GM21390 (cell line): ENCODE measurements around the gene U2AF1.
"Not testable (repeated sequence)": the region's sequence is repeated elsewhere in the genome, so short reads cannot be mapped to it uniquely, and the experiment has no call there.

Source experiments
- ATAC-seq: cut with Tn5 transposase; IDR thresholded peaks from one replicate; pipeline ENCODE4 v1.9.1; 2021; ENCODE audit not compliant: unreplicated experiment

The U2AF1 gene, protein sequence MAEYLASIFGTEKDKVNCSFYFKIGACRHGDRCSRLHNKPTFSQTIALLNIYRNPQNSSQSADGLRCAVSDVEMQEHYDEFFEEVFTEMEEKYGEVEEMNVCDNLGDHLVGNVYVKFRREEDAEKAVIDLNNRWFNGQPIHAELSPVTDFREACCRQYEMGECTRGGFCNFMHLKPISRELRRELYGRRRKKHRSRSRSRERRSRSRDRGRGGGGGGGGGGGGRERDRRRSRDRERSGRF

DNA sequence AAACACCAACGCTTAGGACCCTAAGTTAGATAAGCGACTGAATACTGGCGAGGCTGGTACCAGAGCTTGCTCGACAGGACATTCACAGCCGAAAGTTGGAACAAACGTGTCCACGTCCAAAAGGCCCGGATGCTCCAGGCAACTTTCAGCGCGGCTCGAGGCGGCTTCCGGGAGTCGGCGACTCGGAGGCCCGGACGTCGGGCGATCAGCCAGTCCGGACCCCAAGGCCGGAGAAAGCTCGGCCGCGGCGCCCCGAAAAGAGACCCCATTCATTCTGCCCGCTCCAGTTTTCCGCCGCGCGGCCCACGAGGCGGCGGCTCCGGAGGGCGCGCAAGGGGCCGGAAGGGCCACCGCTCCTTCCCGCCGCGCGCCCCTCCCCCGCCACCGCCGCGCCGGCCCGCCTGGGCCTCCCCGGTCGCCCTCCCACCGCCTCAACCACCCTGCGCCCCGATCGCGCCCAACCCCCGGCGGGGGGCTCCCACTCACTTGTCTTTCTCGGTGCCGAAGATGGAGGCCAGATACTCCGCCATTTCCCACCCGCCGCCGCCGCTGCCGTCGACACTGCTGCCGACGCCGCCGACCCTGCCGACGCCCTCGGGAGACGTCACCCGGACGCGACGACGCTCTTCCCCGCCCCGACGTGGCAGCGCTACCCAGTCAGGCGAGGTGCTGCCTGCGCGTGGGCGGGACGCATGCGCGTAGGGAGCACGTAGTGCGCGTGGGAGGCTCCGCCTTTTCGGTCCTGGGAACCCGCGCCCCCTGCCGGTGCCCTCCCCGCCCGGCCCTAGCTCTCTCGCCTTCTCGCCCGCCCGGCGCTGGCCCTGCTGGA is at the start of gene U2AF1:
TSS of gene U2AF1 (minus strand) at position 606 of the 829 bp plus-strand sequence. CDS start at position 530, 76 bp downstream.
- peak; percentile 59 for ATAC-seq

DNA sequence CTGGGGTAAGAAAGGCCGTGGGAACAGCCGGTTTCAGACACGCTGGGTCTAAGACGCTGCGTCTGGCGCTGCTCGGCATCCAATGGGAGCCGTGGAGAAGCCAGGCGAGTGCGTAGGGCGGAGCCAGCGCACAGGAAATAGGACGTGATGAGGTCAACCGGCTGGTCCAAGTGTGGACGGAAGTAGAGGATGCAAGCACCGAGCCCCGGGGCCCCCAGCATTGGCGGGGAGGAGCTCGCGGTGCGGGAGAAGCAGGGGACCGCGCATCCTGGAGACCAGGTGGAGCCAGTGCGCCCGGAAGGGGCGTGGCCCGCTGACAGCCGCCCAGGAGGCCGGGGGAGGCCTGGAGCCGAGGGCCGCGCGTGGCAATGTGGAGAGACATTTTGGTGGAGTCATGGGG is 46.2 kb upstream of the U2AF1 start:
- ATAC-seq = not testable (repeated sequence)

DNA sequence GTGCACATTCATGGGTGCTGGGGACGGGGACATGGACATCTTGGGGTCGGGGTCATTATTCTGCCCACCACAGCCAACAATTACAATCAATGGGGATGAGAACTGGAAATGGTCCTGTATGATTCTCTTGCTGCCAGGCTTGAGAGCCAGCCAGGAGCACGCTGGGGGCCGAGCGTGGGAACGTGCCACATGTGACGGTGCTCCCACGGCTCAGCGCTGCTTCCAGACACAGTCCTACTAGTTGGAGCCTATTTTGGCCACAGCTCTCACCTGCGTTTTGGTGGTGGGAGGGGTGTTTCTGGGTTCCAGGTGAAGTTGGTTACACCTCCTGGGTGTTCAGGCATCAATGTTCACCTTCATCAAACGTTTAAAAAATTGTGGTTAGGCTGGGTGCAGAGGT is 42.0 kb upstream of the U2AF1 start:
- ATAC-seq = not testable (repeated sequence)

DNA sequence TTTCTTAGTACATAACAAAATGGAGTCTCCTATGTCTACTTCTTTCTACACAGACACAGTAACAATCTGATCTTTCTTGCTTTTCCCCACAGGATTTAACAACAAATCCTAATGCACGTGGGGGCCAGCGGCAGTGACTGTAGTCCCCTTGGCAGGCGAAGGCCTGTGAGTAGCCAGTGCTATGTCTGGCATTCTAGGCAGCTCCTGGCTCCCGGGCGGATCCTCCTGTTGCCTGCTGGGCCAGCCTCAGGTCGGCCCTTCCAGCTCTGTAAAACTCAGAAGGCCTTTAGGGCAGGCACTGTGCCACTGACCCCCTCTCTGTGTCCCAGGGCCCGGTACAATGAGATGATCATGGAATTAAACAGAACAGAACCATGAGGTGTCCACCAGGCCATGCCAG is 40.6 kb upstream of the U2AF1 start:
- not testable (repeated sequence) for ATAC-seq

- ATAC-seq = not testable (repeated sequence)
Measured at GRCh38 chr21:43146637-43147036, 39.3 kb upstream of the U2AF1 start.

DNA sequence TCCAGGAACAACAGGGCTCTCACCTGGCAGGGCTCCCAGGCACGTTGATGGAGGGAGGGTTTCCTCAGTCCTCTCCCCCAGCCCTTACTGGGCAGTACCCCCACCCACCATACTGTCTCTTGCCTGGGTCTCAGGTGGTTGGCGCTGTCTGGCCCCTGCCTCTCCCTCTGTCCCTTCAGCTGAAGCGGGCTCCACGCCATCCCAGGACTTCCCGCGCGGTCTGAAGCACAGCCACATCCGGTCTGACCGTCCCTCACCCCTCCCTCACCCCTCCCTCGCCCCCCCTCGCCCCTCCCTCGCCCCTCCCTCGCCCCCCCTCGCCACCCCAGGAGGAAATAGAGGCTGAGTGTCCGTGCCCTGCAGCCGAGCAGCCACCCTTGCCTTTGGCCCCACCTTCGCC is 34.0 kb upstream of the U2AF1 start:
- ATAC-seq = not testable (repeated sequence)

GRCh38 chr21:43138944-43139343 is 31.6 kb upstream of the U2AF1 start:
- not testable (repeated sequence) for ATAC-seq

GRCh38 chr21:43134520-43134919 is 27.1 kb upstream of the U2AF1 start:
- not testable (repeated sequence) for ATAC-seq

- ATAC-seq = not testable (repeated sequence)
Measured at GRCh38 chr21:43130094-43130493, 22.7 kb upstream of the U2AF1 start.

DNA sequence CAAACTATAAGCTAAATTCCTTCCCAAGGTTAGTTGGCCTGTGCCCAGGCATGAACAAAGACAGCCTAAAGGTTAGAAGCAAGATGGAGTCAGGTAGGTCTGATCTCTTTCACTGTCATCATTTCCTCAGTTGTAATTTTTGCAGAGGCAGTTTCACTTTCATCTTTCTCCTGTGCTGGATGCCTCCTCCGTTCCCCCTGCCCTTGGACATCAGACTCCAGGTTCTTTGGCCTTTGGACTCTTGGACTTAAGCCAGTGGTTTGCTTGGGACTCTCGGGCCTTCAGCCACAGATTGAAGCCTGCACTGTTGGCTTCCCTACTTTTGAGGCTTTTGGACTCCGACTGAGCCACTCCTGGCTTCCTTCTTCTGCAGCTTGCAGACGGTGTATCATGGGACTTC is 8.6 kb upstream of the U2AF1 start:
- ATAC-seq = not testable (repeated sequence)

DNA sequence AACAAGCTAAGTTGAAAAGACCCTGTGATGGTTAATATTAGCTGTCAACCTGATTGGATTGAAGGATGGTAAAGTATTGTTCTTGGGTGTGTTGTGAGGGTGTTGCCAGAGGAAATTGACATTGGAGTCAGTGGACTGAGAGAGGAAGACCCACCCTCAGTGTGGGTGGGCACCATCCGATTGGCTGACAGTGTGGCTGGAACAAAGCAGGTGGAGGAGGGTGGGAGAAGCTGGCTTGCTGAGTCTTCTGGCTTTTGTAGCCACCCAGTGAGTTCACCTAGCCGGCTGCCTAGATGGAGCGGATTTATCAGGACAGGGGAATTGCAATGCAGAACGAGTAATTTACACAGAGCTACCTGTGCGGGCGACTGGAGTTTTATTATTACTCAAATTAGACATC is 7.1 kb upstream of the U2AF1 start:
- ATAC-seq = not testable (repeated sequence)

- ATAC-seq = not testable (repeated sequence)
Measured at GRCh38 chr21:43109006-43109405, 1.6 kb upstream of the U2AF1 start.

- not testable (repeated sequence) for ATAC-seq
Measured at GRCh38 chr21:43108177-43108576, 807 bp upstream of the U2AF1 start.

GRCh38 chr21:43107794-43108137 is 396 bp upstream of the U2AF1 start:
- ATAC-seq = peak; percentile 12

DNA sequence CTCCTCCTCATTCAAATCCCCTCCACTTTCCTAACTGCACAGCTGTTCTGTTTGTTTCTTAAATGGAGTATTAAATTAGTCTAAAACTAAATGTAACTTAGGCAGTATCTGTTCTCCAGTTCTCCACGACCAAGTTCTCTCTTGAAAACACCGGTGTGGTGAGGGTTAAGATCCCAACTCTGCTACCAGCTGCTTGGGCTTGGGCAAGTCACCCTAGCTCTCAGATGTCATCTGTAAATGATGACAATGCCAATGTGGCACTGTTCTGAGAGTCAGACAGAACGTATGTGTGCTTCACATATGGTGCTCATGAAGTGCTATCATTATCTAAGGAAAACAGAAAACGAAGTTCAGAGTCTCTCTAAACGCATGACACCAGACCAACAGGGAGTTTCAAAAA is 2.7 kb downstream of the U2AF1 start:
- ATAC-seq = not testable (repeated sequence)

- ATAC-seq = not testable (repeated sequence)
Measured at GRCh38 chr21:43102281-43102680, 5.1 kb downstream of the U2AF1 start.

DNA sequence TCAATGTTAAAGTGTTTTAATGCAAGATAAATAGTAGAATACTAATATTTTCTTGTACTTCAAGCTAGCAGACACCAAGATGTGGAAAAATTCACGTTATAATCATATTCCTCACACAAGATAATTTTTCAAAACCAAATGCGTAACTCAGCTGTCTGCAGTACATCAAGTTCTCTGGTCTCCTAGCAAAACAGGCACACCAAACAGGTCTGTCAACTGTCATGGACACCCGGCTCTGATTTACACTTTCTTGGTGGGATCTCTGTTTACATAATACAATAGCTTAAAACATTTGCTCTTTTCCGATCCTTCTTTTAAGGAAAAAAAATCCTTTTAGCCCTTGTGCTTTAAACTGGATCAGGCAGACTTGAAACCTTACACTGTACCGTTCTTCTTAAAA is 5.7 kb downstream of the U2AF1 start:
- ATAC-seq = not testable (repeated sequence)

GRCh38 chr21:43101000-43101399 is 6.4 kb downstream of the U2AF1 start:
- ATAC-seq = not testable (repeated sequence)

GRCh38 chr21:43091979-43092614 is 15.3 kb downstream of the U2AF1 start:
- ATAC-seq = not testable (repeated sequence)

- not testable (repeated sequence) for ATAC-seq
Measured at GRCh38 chr21:43090947-43091346, 16.4 kb downstream of the U2AF1 start.

GRCh38 chr21:43089463-43089862 is 17.9 kb downstream of the U2AF1 start:
- not testable (repeated sequence) for ATAC-seq
